Measurements from ENCODE around the gene COL6A2.
"Not testable (repeated sequence)": the region's sequence is repeated elsewhere in the genome, so short reads cannot be mapped to it uniquely, and the experiment has no call there.

Gene COL6A2

GRCh38 chr21:46126309-46127238, 28.7 kb downstream of the COL6A2 start:
- DNase-seq (ENCODE audit: low read depth): no peak

DNA sequence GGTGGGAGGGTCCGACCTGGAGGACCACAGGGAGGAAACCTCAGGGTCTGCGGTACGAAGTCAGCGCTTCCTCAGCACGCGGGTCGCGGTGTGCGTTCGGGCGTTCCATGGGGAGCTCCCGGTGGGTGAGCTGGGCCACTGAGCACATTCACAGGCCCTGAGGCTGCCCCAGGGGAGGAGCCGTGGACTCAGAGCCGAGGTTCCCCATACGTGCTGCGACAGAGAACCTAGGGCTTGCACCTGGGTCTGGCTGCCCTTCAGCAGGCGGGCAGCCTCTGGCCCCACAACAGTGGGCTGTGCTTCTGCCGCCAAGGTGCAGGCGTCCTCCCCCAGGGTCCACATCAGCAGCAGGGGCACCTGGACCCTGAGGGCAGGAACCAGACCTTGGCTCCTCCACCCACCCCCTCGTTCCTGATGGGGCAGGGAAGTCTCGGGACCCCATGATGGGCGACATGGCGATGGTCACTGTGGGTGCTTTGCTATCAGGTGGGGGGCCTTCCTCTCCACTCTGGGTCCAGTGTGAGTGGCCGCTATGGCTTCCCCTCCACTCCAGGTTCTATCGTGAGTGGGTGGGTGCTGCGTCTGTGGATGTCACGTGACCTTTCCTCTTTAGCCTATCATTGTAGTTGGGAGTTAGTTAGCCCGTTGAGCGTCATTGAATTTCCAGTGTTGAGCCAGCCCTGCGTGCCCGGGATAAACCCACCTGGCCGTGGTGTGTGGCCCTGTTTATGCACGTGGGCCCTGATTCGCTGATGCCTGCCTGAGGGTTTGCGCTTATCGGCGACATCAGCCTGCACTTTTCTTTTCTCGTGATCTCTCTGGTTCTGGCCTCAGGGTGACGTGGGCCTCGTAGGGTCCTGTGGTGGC, 29.6 kb downstream of the COL6A2 start:
- DNase-seq (ENCODE audit: low read depth): no peak

- DNase-seq (ENCODE audit: low read depth): no peak
Measured at GRCh38 chr21:46128106-46128932, 30.4 kb downstream of the COL6A2 start.

GRCh38 chr21:46128933-46129571, 31.1 kb downstream of the COL6A2 start:
- no peak for DNase-seq (ENCODE audit: low read depth)

DNA sequence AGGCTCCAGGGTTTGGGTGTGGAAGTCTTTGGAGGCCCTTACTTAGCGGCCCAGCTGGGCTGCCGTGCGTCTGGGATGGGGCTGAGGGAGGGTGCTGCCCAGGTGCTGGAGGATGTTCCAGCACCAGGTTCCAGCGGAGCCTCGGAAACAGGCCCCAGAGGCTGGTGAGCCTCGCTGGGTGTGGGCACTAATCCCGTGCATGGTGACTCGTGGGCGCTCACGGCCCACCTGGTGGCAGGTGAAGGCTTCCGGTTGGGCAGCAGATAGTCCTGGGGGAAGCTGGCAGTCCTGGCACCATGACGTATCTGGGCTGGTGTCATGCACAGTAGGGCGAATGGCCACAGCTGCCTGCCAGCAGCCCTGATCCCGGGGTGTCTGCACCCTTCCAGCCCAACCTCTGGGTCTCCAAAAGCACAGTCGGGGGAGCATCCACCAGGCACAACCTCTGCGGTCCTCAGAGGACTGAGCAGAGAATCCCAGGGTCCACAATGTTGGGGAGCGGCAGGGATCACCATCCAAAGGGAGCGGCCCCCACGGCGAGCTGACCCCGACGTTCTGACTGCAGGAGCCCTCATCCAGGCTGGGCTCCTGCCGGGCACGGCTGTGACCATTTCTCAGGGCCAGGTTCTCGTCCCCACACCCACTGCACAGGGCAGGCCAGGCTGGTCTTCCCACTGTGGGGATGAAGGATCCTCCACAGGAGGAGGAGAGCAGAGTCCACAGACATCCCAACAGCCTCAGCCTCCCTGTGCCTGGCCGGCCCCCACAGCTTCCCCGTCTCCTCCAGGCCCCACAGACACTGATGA, 32.1 kb downstream of the COL6A2 start:
- DNase-seq (ENCODE audit: low read depth): no peak

DNA sequence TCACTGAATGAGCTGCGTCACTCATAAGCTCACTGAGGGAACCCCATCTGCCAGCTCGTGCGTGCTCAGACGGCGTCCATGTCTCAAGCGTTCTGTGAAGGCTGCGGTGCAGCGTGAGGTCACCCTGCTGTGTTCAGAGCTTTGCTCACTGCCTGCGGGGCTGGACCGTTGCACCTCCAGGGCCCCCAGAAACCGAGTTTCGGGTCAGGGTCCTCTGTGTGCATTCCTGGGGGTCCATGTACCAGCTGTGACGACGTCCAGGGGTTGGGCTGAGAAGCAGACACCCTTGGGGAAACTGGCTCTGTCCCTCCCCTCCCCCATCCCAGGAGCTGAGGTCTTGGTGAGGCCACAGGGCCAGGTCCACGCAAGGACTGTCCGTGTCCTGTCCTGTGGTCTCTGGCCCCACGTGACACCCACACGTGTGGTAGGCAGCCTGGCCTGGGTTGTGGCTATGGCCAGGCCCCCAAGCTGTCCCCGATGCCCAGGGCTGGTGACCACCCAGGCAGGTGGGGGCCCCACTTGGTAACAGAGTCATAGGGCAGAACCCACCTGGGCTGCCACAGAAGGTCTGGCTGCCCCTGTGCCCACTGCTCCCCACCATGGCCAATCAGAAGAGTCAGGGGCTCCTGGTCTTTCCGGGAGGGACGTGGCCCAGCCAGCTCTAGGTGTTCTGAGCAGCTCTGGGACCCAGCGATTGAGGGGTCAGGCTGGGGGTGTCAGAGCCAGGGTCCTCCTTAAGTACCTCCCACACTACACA, 33.1 kb downstream of the COL6A2 start:
- no peak for DNase-seq (ENCODE audit: low read depth)

- DNase-seq (ENCODE audit: low read depth): no peak
Measured at GRCh38 chr21:46131588-46131837, 33.6 kb downstream of the COL6A2 start.

GRCh38 chr21:46131838-46132651, 34.1 kb downstream of the COL6A2 start:
- DNase-seq (ENCODE audit: low read depth): no peak

GRCh38 chr21:46135782-46136395, 38.0 kb downstream of the COL6A2 start:
- DNase-seq (ENCODE audit: low read depth): no peak

GRCh38 chr21:46136739-46137349, 38.9 kb downstream of the COL6A2 start:
- DNase-seq (ENCODE audit: low read depth): no peak

DNA sequence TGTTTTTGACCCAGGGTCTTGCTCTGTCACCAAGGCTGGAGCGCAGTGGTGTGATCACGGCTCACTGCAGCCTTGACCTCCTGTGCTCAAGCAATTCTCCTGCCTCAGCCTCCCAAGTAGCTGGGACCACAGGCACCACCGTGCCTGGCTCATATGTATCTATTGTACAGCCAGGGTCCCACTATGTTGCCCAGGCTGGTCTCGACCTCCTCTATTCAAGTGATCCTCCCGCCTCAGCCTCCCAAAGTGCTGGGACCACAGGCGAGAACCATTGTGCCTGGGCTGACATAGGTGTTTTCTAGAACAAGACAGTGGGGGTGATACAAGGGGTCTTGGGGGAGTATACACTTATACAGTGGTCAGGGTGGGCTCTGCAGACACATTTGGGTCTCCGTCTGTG, 40.0 kb downstream of the COL6A2 start:
- DNase-seq (ENCODE audit: low read depth): no peak

- DNase-seq (ENCODE audit: low read depth): no peak
Measured at GRCh38 chr21:46138383-46138970, 40.6 kb downstream of the COL6A2 start.

- DNase-seq (ENCODE audit: low read depth): no peak
Measured at GRCh38 chr21:46139686-46140085, 41.8 kb downstream of the COL6A2 start.

GRCh38 chr21:46140352-46141003, 42.6 kb downstream of the COL6A2 start:
- DNase-seq (ENCODE audit: low read depth): not testable (repeated sequence)

- no peak for DNase-seq (ENCODE audit: low read depth)
Measured at GRCh38 chr21:46141767-46142581, 44.1 kb downstream of the COL6A2 start.

GRCh38 chr21:46142582-46143473, 44.9 kb downstream of the COL6A2 start:
- no peak for DNase-seq (ENCODE audit: low read depth)

Measured in stimulated activated CD8-positive, alpha-beta memory T cell treated with anti-CD3 and anti-CD28 coated beads, Interleukin-15, amount 100 ng/mL, for 1 hour (primary cell).